HepG2 (cell line): Measurements from ENCODE around the gene IP6K3. TPM values are rescaled to one million over a fixed set of nuclear protein-coding genes. Genes with fewer than 3 reads are reported as not detected.
A peak's percentile ranks its signal among the peaks of the same experiment; 100 is the strongest.

ENCODE experiments used
- CHD4 ChIP-seq: fragments of 200-600 bp; sonication (generic); IDR thresholded peaks from 2 replicates; pipeline ENCODE4 v1.7.0; 2017; ENCODE audit warnings: mild to moderate bottlenecking, low read length, borderline replicate concordance
- KDM4B ChIP-seq: sonication (generic); formaldehyde crosslinking; IDR thresholded peaks from 2 replicates; pipeline ENCODE4 v1.4.0; 2020; ENCODE audit warnings: missing genetic modification reagents
- PTBP1 ChIP-seq: fragments of 200-400 bp; formaldehyde crosslinking; IDR thresholded peaks from 2 replicates; pipeline ENCODE4 v1.6.1; 2018; ENCODE audit warnings: low read length, low read depth; ENCODE audit not compliant: poor library complexity, severe bottlenecking
- RARA ChIP-seq: IDR thresholded peaks from 2 replicates; pipeline ENCODE4 v1.6.1; 2016; ENCODE audit warnings: missing genetic modification reagents, missing compliant biosample characterization
- SMAD9 ChIP-seq: sonication (generic); formaldehyde crosslinking; IDR thresholded peaks from 2 replicates; pipeline ENCODE4 v1.5.1; 2020; ENCODE audit warnings: mild to moderate bottlenecking, missing genetic modification reagents
- STAG1 ChIP-seq: sonication (generic); formaldehyde crosslinking; IDR thresholded peaks from 2 replicates; pipeline ENCODE4 v1.4.0; 2020; ENCODE audit warnings: missing genetic modification reagents
- XRCC5 ChIP-seq: fragments of 200-400 bp; formaldehyde crosslinking; optimal IDR thresholded peaks from 2 replicates; pipeline ENCODE3; 2017; ENCODE audit warnings: mild to moderate bottlenecking, low read length
- ZFX ChIP-seq: sonication (generic); formaldehyde crosslinking; IDR thresholded peaks from 2 replicates; pipeline ENCODE4 v1.4.0; 2020; ENCODE audit warnings: mild to moderate bottlenecking, low read depth, missing genetic modification reagents, moderate library complexity
- ZNF496 ChIP-seq: sonication (generic); formaldehyde crosslinking; IDR thresholded peaks from 2 replicates; pipeline ENCODE4 v1.8.1; 2023; ENCODE audit warnings: mild to moderate bottlenecking, moderate library complexity, missing genetic modification reagents; ENCODE audit not compliant: insufficient replicate concordance
- polyA plus RNA-seq, 8 experiments: library from polyadenylated mRNA; depleted of rRNA in 3 of 8; stranded (reverse) in 7 of 8; unstranded in 1 of 8; fragments of >200 nt; fragmentation: Illumina TruSeq in 4 of 8; extraction: Trizol in 4 of 8; gene quantifications; 2 replicates each; pipeline versions ENCODE4 v1.2.1 to v1.2.3, GENCODE V29; 2011 to 2016; ENCODE audit warnings: low read depth in 4 of 8, missing spikeins in 1 of 8, mixed read lengths in 1 of 8; ENCODE audit not compliant: insufficient read depth in 1 of 8
- total RNA-seq, 5 experiments: library from RNA; depleted of rRNA; stranded (reverse); fragments of >200 nt; fragmentation: Illumina TruSeq; extraction: Trizol; gene quantifications; 2 replicates each; pipeline ENCODE4 v1.2.3, GENCODE V29; 2016; ENCODE audit warnings: low read depth in 1 of 5
- TF ChIP-seq, protein P1 (sequence below): sonication (generic); formaldehyde crosslinking; IDR thresholded peaks from 2 replicates; pipeline ENCODE4 v1.4.0; 2020; ENCODE audit warnings: missing genetic modification reagents, low read depth, mild to moderate bottlenecking, borderline replicate concordance
- TF ChIP-seq, protein P2 (sequence below): sonication (generic); formaldehyde crosslinking; IDR thresholded peaks from 2 replicates; pipeline ENCODE4 v1.4.0; 2020; ENCODE audit warnings: missing genetic modification reagents, borderline replicate concordance
- TF ChIP-seq, protein P3 (sequence below): IDR thresholded peaks from 2 replicates; pipeline ENCODE4 v1.6.1; 2016; ENCODE audit warnings: missing genetic modification reagents, missing compliant biosample characterization
- TF ChIP-seq, protein P4 (sequence below): sonication (generic); formaldehyde crosslinking; IDR thresholded peaks from 2 replicates; pipeline ENCODE4 v1.9.0; 2021; ENCODE audit warnings: missing genetic modification reagents, borderline replicate concordance
- TF ChIP-seq, protein P5 (sequence below): sonication (generic); formaldehyde crosslinking; IDR thresholded peaks from 2 replicates; pipeline ENCODE4 v1.5.0; 2020; ENCODE audit warnings: mild to moderate bottlenecking, missing genetic modification reagents, moderate library complexity
- TF ChIP-seq, protein P6 (sequence below): IDR thresholded peaks from 2 replicates; pipeline ENCODE4 v1.6.1; 2016; ENCODE audit warnings: low read depth, missing genetic modification reagents, missing compliant biosample characterization

Gene IP6K3
- total and polyA plus RNA-seq, 2 of the 13 experiments (the other 11 are each of a cell fraction or from before 2014, with no cell fraction given), result 0.11 to 0.18 TPM

DNA sequence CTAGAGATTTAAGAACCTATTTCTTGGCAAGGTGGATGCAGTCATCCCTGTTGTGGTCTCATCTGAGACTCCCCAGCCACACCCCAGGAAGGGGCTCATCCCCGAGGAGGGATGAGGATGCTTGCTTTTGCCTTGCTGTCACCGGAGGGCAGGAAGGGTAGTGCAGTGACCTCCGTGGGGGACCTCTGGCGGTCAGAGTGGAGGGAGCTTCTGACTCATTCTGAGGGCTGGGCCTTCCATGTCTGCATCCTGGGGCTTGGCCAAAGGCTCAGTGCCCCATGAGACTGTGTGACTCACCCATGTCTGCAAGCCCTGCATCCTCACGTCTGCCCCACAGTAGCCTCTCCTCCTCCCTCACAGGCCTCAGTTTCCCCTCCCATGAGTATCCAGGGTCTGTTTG, 73.9 kb downstream of the IP6K3 start (continued):
- TF ChIP-seq, protein P1, sequence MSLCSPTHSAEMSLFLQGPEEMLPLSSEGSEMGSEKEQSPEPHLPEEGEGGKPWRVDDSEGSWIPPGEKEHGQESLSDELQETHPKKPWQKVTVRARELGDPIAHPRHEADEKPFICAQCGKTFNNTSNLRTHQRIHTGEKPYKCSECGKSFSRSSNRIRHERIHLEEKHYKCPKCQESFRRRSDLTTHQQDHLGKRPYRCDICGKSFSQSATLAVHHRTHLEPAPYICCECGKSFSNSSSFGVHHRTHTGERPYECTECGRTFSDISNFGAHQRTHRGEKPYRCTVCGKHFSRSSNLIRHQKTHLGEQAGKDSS (CRISPR knock-in tag), result 0 out of 2 replicates have a peak, but pooled peaks have one; percentile 27
- TF ChIP-seq SMAD9 (CRISPR knock-in tag) (no peak), XRCC5 (peak; percentile 93), RARA (CRISPR knock-in tag) (0 out of 2 replicates have a peak, but pooled peaks have one; percentile 16), ZNF496 (no peak), PTBP1 (peak; percentile 47), KDM4B (CRISPR knock-in tag) (no peak), STAG1 (peak; percentile 77), ZFX (peak; percentile 51), CHD4 (no peak)
- TF ChIP-seq, protein P2, sequence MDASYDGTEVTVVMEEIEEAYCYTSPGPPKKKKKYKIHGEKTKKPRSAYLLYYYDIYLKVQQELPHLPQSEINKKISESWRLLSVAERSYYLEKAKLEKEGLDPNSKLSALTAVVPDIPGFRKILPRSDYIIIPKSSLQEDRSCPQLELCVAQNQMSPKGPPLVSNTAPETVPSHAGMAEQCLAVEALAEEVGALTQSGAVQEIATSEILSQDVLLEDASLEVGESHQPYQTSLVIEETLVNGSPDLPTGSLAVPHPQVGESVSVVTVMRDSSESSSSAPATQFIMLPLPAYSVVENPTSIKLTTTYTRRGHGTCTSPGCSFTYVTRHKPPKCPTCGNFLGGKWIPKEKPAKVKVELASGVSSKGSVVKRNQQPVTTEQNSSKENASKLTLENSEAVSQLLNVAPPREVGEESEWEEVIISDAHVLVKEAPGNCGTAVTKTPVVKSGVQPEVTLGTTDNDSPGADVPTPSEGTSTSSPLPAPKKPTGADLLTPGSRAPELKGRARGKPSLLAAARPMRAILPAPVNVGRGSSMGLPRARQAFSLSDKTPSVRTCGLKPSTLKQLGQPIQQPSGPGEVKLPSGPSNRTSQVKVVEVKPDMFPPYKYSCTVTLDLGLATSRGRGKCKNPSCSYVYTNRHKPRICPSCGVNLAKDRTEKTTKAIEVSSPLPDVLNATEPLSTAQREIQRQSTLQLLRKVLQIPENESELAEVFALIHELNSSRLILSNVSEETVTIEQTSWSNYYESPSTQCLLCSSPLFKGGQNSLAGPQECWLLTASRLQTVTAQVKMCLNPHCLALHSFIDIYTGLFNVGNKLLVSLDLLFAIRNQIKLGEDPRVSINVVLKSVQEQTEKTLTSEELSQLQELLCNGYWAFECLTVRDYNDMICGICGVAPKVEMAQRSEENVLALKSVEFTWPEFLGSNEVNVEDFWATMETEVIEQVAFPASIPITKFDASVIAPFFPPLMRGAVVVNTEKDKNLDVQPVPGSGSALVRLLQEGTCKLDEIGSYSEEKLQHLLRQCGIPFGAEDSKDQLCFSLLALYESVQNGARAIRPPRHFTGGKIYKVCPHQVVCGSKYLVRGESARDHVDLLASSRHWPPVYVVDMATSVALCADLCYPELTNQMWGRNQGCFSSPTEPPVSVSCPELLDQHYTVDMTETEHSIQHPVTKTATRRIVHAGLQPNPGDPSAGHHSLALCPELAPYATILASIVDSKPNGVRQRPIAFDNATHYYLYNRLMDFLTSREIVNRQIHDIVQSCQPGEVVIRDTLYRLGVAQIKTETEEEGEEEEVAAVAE (CRISPR knock-in tag), result no peak
- TF ChIP-seq, protein P3, sequence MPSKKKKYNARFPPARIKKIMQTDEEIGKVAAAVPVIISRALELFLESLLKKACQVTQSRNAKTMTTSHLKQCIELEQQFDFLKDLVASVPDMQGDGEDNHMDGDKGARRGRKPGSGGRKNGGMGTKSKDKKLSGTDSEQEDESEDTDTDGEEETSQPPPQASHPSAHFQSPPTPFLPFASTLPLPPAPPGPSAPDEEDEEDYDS (CRISPR knock-in tag), result no peak
- TF ChIP-seq, protein P4, sequence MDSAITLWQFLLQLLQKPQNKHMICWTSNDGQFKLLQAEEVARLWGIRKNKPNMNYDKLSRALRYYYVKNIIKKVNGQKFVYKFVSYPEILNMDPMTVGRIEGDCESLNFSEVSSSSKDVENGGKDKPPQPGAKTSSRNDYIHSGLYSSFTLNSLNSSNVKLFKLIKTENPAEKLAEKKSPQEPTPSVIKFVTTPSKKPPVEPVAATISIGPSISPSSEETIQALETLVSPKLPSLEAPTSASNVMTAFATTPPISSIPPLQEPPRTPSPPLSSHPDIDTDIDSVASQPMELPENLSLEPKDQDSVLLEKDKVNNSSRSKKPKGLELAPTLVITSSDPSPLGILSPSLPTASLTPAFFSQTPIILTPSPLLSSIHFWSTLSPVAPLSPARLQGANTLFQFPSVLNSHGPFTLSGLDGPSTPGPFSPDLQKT (CRISPR knock-in tag), result no peak
- TF ChIP-seq, protein P5, sequence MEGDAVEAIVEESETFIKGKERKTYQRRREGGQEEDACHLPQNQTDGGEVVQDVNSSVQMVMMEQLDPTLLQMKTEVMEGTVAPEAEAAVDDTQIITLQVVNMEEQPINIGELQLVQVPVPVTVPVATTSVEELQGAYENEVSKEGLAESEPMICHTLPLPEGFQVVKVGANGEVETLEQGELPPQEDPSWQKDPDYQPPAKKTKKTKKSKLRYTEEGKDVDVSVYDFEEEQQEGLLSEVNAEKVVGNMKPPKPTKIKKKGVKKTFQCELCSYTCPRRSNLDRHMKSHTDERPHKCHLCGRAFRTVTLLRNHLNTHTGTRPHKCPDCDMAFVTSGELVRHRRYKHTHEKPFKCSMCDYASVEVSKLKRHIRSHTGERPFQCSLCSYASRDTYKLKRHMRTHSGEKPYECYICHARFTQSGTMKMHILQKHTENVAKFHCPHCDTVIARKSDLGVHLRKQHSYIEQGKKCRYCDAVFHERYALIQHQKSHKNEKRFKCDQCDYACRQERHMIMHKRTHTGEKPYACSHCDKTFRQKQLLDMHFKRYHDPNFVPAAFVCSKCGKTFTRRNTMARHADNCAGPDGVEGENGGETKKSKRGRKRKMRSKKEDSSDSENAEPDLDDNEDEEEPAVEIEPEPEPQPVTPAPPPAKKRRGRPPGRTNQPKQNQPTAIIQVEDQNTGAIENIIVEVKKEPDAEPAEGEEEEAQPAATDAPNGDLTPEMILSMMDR (CRISPR knock-in tag), result peak; percentile 81
- TF ChIP-seq, protein P6, sequence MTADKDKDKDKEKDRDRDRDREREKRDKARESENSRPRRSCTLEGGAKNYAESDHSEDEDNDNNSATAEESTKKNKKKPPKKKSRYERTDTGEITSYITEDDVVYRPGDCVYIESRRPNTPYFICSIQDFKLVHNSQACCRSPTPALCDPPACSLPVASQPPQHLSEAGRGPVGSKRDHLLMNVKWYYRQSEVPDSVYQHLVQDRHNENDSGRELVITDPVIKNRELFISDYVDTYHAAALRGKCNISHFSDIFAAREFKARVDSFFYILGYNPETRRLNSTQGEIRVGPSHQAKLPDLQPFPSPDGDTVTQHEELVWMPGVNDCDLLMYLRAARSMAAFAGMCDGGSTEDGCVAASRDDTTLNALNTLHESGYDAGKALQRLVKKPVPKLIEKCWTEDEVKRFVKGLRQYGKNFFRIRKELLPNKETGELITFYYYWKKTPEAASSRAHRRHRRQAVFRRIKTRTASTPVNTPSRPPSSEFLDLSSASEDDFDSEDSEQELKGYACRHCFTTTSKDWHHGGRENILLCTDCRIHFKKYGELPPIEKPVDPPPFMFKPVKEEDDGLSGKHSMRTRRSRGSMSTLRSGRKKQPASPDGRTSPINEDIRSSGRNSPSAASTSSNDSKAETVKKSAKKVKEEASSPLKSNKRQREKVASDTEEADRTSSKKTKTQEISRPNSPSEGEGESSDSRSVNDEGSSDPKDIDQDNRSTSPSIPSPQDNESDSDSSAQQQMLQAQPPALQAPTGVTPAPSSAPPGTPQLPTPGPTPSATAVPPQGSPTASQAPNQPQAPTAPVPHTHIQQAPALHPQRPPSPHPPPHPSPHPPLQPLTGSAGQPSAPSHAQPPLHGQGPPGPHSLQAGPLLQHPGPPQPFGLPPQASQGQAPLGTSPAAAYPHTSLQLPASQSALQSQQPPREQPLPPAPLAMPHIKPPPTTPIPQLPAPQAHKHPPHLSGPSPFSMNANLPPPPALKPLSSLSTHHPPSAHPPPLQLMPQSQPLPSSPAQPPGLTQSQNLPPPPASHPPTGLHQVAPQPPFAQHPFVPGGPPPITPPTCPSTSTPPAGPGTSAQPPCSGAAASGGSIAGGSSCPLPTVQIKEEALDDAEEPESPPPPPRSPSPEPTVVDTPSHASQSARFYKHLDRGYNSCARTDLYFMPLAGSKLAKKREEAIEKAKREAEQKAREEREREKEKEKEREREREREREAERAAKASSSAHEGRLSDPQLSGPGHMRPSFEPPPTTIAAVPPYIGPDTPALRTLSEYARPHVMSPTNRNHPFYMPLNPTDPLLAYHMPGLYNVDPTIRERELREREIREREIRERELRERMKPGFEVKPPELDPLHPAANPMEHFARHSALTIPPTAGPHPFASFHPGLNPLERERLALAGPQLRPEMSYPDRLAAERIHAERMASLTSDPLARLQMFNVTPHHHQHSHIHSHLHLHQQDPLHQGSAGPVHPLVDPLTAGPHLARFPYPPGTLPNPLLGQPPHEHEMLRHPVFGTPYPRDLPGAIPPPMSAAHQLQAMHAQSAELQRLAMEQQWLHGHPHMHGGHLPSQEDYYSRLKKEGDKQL (CRISPR knock-in tag), result no peak
